ENCODE data around the gene NUBP2.

Gene NUBP2

GRCh38 chr16:1790611-1791255 lies 8.0 kb downstream of the NUBP2 start:
- no peak for ATAC-seq

GRCh38 chr16:1791256-1791942 lies 8.6 kb downstream of the NUBP2 start:
- TF ChIP-seq ZNF70 (CRISPR knock-in tag; IDR thresholded peaks at IDR 0.05) (no peak), GLIS3 (CRISPR knock-in tag; IDR thresholded peaks at IDR 0.05) (no peak), ISL1 (CRISPR knock-in tag; IDR thresholded peaks at IDR 0.05) (no peak), TCF4 (CRISPR knock-in tag; IDR thresholded peaks at IDR 0.05; ENCODE audit: borderline replicate concordance) (no peak), RARB (CRISPR knock-in tag; IDR thresholded peaks at IDR 0.05) (no peak), ZFP3 (CRISPR knock-in tag; IDR thresholded peaks at IDR 0.05) (no peak), TOX (CRISPR knock-in tag; IDR thresholded peaks at IDR 0.05; ENCODE audit: borderline replicate concordance) (no peak), PPARA (CRISPR knock-in tag; IDR thresholded peaks at IDR 0.05; ENCODE audit: borderline replicate concordance) (no peak), TSHZ2 (CRISPR knock-in tag; IDR thresholded peaks at IDR 0.05) (no peak), CSRNP3 (CRISPR knock-in tag; IDR thresholded peaks at IDR 0.05) (no peak), PATZ1 (CRISPR knock-in tag; IDR thresholded peaks at IDR 0.05; ENCODE audit: borderline replicate concordance) (no peak), ZNF8 (CRISPR knock-in tag; IDR thresholded peaks at IDR 0.05) (no peak)
- no peak for ATAC-seq

More at GRCh38 chr16:1790611-1791255, 8.0 kb downstream of the NUBP2 start:
- TF ChIP-seq ZFP3 (CRISPR knock-in tag; IDR thresholded peaks at IDR 0.05) (no peak), ZNF70 (CRISPR knock-in tag; IDR thresholded peaks at IDR 0.05) (no peak), ZC3H10 (CRISPR knock-in tag; IDR thresholded peaks at IDR 0.05) (no peak), SNAI2 (CRISPR knock-in tag; IDR thresholded peaks at IDR 0.05) (no peak), OSR1 (CRISPR knock-in tag; IDR thresholded peaks at IDR 0.05) (no peak), CSRNP3 (CRISPR knock-in tag; IDR thresholded peaks at IDR 0.05) (no peak), PPARA (CRISPR knock-in tag; IDR thresholded peaks at IDR 0.05; ENCODE audit: borderline replicate concordance) (no peak), TCF4 (CRISPR knock-in tag; IDR thresholded peaks at IDR 0.05; ENCODE audit: borderline replicate concordance) (no peak), ZFP30 (CRISPR knock-in tag; IDR thresholded peaks at IDR 0.05) (no peak), ESRRG (CRISPR knock-in tag; IDR thresholded peaks at IDR 0.05) (no peak)

GRCh38 chr16:1791943-1792812 lies 9.4 kb downstream of the NUBP2 start:
- no peak for TF ChIP-seq PATZ1 (CRISPR knock-in tag; IDR thresholded peaks at IDR 0.05; ENCODE audit: borderline replicate concordance)
- TF ChIP-seq ESRRG (CRISPR knock-in tag; IDR thresholded peaks at IDR 0.05), result no peak
- no peak; the same call in 2 of the 3 replicates for ATAC-seq
